GM21390 (cell line): ENCODE data around the gene ZNF407.

ENCODE experiments used
- ATAC-seq: cut with Tn5 transposase; IDR thresholded peaks from one replicate; pipeline ENCODE4 v1.9.1; 2021; ENCODE audit not compliant: unreplicated experiment

Gene ZNF407

GRCh38 chr18:74665905-74666304, 68.2 kb downstream of the ZNF407 start:
- no peak for ATAC-seq

GRCh38 chr18:74669136-74669798, 71.6 kb downstream of the ZNF407 start:
- ATAC-seq = no peak

GRCh38 chr18:74672371-74672770, 74.7 kb downstream of the ZNF407 start:
- ATAC-seq = no peak

GRCh38 chr18:74674487-74674886, 76.8 kb downstream of the ZNF407 start:
- ATAC-seq = no peak

- ATAC-seq = no peak
Measured at GRCh38 chr18:74679006-74679678, 81.5 kb downstream of the ZNF407 start.

GRCh38 chr18:74679679-74680076, 82.0 kb downstream of the ZNF407 start:
- ATAC-seq = no peak

GRCh38 chr18:74682141-74682990, 84.7 kb downstream of the ZNF407 start:
- no peak for ATAC-seq

- ATAC-seq = no peak
Measured at GRCh38 chr18:74682991-74683297, 85.3 kb downstream of the ZNF407 start.

GRCh38 chr18:74683573-74683972, 85.9 kb downstream of the ZNF407 start:
- no peak for ATAC-seq

- no peak for ATAC-seq
Measured at GRCh38 chr18:74689251-74689650, 91.6 kb downstream of the ZNF407 start.

GRCh38 chr18:74692367-74693013, 94.8 kb downstream of the ZNF407 start:
- ATAC-seq = no peak

GRCh38 chr18:74694436-74694835, 96.8 kb downstream of the ZNF407 start:
- ATAC-seq = no peak

- ATAC-seq = no peak
Measured at GRCh38 chr18:74695170-74695569, 97.5 kb downstream of the ZNF407 start.

GRCh38 chr18:74698881-74699280, 101.2 kb downstream of the ZNF407 start:
- ATAC-seq = no peak

GRCh38 chr18:74699455-74699854, 101.8 kb downstream of the ZNF407 start:
- ATAC-seq = no peak

- no peak for ATAC-seq
Measured at GRCh38 chr18:74702950-74703349, 105.3 kb downstream of the ZNF407 start.

- ATAC-seq = no peak
Measured at GRCh38 chr18:74708169-74708568, 110.5 kb downstream of the ZNF407 start.

GRCh38 chr18:74709452-74709851, 111.8 kb downstream of the ZNF407 start:
- ATAC-seq = no peak

- no peak for ATAC-seq
Measured at GRCh38 chr18:74714120-74714519, 116.5 kb downstream of the ZNF407 start.

GRCh38 chr18:74714791-74715190, 117.1 kb downstream of the ZNF407 start:
- no peak for ATAC-seq

GRCh38 chr18:74715306-74715705, 117.6 kb downstream of the ZNF407 start:
- ATAC-seq = no peak
